Measurements from ENCODE around the gene MPPED2. TPM values are rescaled to one million over a fixed set of nuclear protein-coding genes. Genes with fewer than 3 reads are reported as not detected.
"Not testable (repeated sequence)": the region's sequence is repeated elsewhere in the genome, so short reads cannot be mapped to it uniquely, and the experiment has no call there.

Gene MPPED2
- total RNA-seq, 1 donor from 2014 or later: 15.7 TPM

DNA sequence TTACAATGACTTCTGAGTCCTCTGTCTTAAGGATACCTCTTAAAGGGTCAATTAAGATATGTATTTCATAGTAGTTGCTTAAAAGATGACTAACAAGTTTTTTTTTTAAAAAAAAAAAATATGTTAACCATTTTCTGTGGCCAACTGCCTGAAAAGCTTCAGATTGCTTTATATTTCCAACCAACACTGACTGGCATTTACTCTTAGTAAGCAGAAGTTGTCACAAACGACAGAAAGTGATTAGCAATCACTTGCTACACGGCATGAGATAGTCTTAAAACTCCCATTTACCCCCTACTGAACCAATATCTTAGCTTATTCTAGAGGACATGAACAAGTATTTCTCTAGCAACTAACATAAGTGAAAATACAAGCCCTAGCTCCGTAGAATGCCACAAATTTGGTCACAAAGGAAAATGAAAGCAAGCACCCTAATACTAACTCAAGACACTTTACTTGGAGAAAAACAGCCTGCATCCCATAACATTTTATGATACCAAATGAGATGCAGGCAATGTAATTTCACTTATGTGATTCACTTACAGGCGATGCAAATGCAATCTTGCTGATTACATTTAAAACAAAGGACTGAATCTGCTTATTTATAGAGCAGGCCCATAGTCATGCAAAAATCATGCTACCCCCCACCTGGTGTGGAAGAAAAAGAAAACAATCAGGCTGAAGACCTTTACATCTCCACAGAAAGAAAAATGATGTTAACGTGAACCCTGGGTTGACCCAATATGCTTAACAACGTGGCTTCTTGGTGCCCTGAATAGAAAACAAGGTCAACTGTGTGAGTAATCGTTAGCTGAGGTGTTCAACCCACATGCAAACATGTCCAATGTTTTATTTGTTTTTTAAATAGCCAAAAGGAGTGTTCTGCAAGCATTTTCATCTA, 25.7 kb downstream of the MPPED2 start:
- peak overlapping the region in 2 of 3 donors; percentile 8 to 36 for H3K4me3 ChIP-seq (ENCODE audit: low read length in 3 of 3)
- H3K27ac ChIP-seq (ENCODE audit: low read depth, low read length): no peak overlapping the region

DNA sequence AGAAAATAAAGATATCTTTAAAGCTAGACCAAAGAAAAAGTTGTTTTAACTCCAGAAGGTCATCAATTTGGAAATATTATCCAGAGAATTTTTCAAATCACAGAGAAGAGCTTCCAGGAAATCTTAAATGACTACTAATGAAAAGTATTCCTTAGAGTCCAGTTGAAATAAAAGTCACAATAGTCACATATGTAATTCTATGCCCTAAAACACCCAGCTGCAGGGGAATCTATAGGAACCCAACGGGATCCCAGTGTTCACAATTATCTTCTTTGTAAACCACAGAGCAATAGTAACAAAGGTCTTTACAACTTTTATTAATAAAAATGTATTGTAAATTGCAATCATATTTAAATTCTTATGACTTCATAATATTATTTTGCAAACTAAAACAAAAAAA, 27.1 kb downstream of the MPPED2 start:
- H3K9me3 ChIP-seq (ENCODE audit: control insufficient read depth in 3 of 3, low read length in 3 of 3): no peaks in the 10 kb centered on the region
- H3K4me1 ChIP-seq (ENCODE audit: control insufficient read depth in 3 of 3, insufficient read depth in 3 of 3, low read length in 3 of 3): peaks cover 0 to 7% (median 0%) of the 10 kb centered on the region in 3 donors
- H3K27me3 ChIP-seq (ENCODE audit: control insufficient read depth in 3 of 3, insufficient read depth in 3 of 3, low read length in 3 of 3): no peaks in the 10 kb centered on the region
- H3K4me3 ChIP-seq (ENCODE audit: low read length in 3 of 3): no peak overlapping the region
- H3K36me3 ChIP-seq (ENCODE audit: control insufficient read depth in 3 of 3, insufficient read depth in 3 of 3, low read length in 3 of 3): no peaks in the 10 kb centered on the region
- no peak overlapping the region for H3K27ac ChIP-seq (ENCODE audit: low read depth, low read length)
- no peak overlapping the region for H3K9ac ChIP-seq (ENCODE audit: low read depth in 1 of 3, low read length in 3 of 3)

More for the DNA sequence above, 25.7 kb downstream of the MPPED2 start:
- Histone ChIP-seq H3K4me1 (ENCODE audit: control insufficient read depth in 3 of 3, insufficient read depth in 3 of 3, low read length in 3 of 3) (peaks cover 0 to 6% (median 0%) of the 10 kb centered on the region in 3 donors), H3K27me3 (ENCODE audit: control insufficient read depth in 3 of 3, insufficient read depth in 3 of 3, low read length in 3 of 3) (no peaks in the 10 kb centered on the region), H3K9ac (ENCODE audit: low read depth in 1 of 3, low read length in 3 of 3) (peak overlapping the region in 1 of 3 donors; percentile 52), H3K9me3 (ENCODE audit: control insufficient read depth in 3 of 3, low read length in 3 of 3) (no peaks in the 10 kb centered on the region), H3K36me3 (ENCODE audit: control insufficient read depth in 3 of 3, insufficient read depth in 3 of 3, low read length in 3 of 3) (no peaks in the 10 kb centered on the region)

DNA sequence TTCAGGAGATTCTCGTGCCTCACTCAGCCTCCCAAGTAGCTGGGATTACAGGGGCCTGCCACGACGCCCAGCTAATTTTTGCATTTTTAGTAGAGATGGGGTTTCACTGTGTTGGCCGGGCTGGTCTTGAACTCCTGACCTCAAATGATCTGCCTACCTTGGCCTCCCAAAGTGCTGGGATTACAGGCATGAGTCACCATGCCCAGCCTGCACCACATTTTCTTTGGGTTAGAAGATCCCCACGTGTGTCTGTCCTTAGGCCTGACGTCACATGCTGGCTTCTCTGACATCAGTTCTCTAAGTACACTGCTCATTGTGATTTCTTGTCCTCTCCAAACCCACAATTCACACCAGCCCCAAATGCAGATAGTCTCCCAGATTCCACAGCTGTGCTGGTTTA, 31.6 kb downstream of the MPPED2 start:
- not testable (repeated sequence) for H3K36me3 ChIP-seq (ENCODE audit: control insufficient read depth in 3 of 3, insufficient read depth in 3 of 3, low read length in 3 of 3); H3K27me3 ChIP-seq (ENCODE audit: control insufficient read depth in 3 of 3, insufficient read depth in 3 of 3, low read length in 3 of 3); H3K9me3 ChIP-seq (ENCODE audit: control insufficient read depth in 3 of 3, low read length in 3 of 3); H3K27ac ChIP-seq (ENCODE audit: low read depth, low read length); H3K9ac ChIP-seq (ENCODE audit: low read depth in 1 of 3, low read length in 3 of 3); H3K4me3 ChIP-seq (ENCODE audit: low read length in 3 of 3); H3K4me1 ChIP-seq (ENCODE audit: control insufficient read depth in 3 of 3, insufficient read depth in 3 of 3, low read length in 3 of 3)

DNA sequence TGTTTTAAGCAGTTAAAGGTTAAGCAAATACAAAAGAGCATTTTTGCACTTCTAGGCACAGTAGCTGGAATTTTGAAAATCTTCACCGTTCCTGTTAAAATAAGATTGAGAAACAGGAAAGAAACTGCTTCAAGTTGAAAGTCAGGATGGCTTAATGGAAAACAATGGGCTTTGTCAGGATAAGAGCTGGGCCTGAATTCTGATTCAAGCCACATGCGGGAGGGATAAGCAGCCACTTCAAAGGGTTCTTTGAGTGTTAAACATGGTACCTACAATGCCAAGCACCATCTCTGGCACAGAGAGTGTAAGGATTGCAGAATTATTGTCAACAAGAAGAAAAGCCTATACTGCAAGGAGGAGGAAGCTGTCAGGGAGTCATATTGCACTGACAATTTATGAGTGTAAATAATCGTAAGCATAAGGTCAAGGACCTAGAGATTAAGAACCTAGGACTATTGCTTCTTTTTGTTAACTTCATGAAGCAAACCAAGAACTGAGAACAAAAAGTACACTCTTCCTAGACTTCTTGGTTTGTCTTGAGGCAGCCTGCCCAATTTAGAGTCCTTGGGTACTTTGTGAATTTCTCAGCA, 32.5 kb downstream of the MPPED2 start:
- no peak overlapping the region for H3K9ac ChIP-seq (ENCODE audit: low read depth in 1 of 3, low read length in 3 of 3)
- H3K36me3 ChIP-seq (ENCODE audit: control insufficient read depth in 3 of 3, insufficient read depth in 3 of 3, low read length in 3 of 3): no peaks in the 10 kb centered on the region
- no peaks in the 10 kb centered on the region for H3K27me3 ChIP-seq (ENCODE audit: control insufficient read depth in 3 of 3, insufficient read depth in 3 of 3, low read length in 3 of 3)
- no peak overlapping the region for H3K27ac ChIP-seq (ENCODE audit: low read depth, low read length)
- H3K4me3 ChIP-seq (ENCODE audit: low read length in 3 of 3): no peak overlapping the region
- peaks cover 0 to 4% (median 0%) of the 10 kb centered on the region in 3 donors for H3K4me1 ChIP-seq (ENCODE audit: control insufficient read depth in 3 of 3, insufficient read depth in 3 of 3, low read length in 3 of 3)
- H3K9me3 ChIP-seq (ENCODE audit: control insufficient read depth in 3 of 3, low read length in 3 of 3): no peaks in the 10 kb centered on the region

DNA sequence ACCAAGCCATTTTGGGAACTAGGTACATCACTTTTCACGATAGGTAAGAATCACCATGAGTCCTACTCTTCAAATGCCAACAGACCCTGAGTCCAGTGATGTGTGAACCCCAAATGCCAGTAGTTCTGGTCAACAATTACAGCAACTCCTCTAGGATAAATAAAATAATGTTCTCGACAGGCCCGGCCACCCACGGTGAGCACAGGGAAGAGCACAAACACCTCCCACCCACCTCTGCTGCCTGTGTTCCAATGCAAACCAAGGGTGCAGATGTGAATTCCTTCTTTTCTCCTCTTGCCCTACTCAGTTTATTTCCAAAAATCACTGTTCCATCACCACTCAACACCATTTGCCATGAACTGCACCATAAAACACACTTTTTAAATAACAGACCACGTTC, 33.3 kb downstream of the MPPED2 start:
- Histone ChIP-seq H3K27ac (ENCODE audit: low read depth, low read length) (no peak overlapping the region), H3K4me1 (ENCODE audit: control insufficient read depth in 3 of 3, insufficient read depth in 3 of 3, low read length in 3 of 3) (peaks cover 0 to 4% (median 0%) of the 10 kb centered on the region in 3 donors), H3K9ac (ENCODE audit: low read depth in 1 of 3, low read length in 3 of 3) (no peak overlapping the region), H3K9me3 (ENCODE audit: control insufficient read depth in 3 of 3, low read length in 3 of 3) (no peaks in the 10 kb centered on the region), H3K36me3 (ENCODE audit: control insufficient read depth in 3 of 3, insufficient read depth in 3 of 3, low read length in 3 of 3) (no peaks in the 10 kb centered on the region), H3K4me3 (ENCODE audit: low read length in 3 of 3) (no peak overlapping the region), H3K27me3 (ENCODE audit: control insufficient read depth in 3 of 3, insufficient read depth in 3 of 3, low read length in 3 of 3) (no peaks in the 10 kb centered on the region)

DNA sequence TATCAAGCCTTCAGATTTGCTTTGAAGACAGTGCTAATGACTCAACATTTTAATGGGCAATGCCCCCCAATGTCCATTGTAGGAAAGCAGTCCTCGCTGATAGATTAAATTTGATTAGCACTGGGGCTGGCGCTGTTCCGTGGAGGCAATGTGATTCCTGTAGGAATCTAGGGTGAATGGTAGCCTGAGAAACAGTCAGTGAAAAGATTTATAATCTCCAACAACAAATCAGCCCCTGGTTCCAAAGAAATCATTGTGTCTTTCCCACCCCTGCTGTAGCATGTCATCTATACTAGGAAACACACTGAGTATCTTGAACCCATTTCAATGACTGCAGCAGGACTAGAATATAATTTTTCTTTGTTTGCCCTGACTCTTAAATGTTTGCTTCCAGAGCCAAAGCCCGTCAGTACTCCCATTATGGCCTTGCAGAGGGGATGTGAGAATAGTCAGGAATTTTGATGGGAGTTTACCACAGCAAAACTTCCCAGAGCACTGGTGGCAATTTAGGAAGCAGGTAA, 36.1 kb downstream of the MPPED2 start:
- no peak overlapping the region for H3K27ac ChIP-seq (ENCODE audit: low read depth, low read length)
- H3K9me3 ChIP-seq (ENCODE audit: control insufficient read depth in 3 of 3, low read length in 3 of 3): no peaks in the 10 kb centered on the region
- H3K4me1 ChIP-seq (ENCODE audit: control insufficient read depth in 3 of 3, insufficient read depth in 3 of 3, low read length in 3 of 3): peaks cover 0 to 4% (median 0%) of the 10 kb centered on the region in 3 donors
- no peaks in the 10 kb centered on the region for H3K36me3 ChIP-seq (ENCODE audit: control insufficient read depth in 3 of 3, insufficient read depth in 3 of 3, low read length in 3 of 3)
- no peak overlapping the region for H3K4me3 ChIP-seq (ENCODE audit: low read length in 3 of 3)
- H3K9ac ChIP-seq (ENCODE audit: low read depth in 1 of 3, low read length in 3 of 3): no peak overlapping the region
- no peaks in the 10 kb centered on the region for H3K27me3 ChIP-seq (ENCODE audit: control insufficient read depth in 3 of 3, insufficient read depth in 3 of 3, low read length in 3 of 3)

DNA sequence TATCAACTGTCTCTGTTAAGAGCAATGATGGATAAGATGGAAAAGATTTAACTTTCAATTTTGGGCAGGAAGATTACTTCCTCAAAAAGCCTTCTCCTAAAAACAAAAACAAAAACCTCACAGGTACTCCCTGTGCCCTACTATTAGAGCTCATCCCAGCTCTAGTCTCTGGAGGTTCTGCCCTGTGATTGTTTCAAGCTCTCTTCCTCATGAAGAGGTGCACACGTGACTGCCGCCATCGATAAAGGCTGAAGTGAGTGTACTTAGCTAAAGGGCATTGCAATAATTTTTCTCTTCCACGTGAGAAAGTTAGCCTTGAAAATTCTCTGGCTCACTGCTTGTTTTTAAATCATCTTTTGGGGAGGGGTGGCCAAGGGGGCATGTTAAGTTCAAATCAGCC, 36.6 kb downstream of the MPPED2 start:
- H3K36me3 ChIP-seq (ENCODE audit: control insufficient read depth in 3 of 3, insufficient read depth in 3 of 3, low read length in 3 of 3): no peaks in the 10 kb centered on the region
- H3K4me1 ChIP-seq (ENCODE audit: control insufficient read depth in 3 of 3, insufficient read depth in 3 of 3, low read length in 3 of 3): peaks cover 0 to 4% (median 0%) of the 10 kb centered on the region in 3 donors
- H3K9me3 ChIP-seq (ENCODE audit: control insufficient read depth in 3 of 3, low read length in 3 of 3): no peaks in the 10 kb centered on the region
- H3K4me3 ChIP-seq (ENCODE audit: low read length in 3 of 3): no peak overlapping the region
- H3K9ac ChIP-seq (ENCODE audit: low read depth in 1 of 3, low read length in 3 of 3): no peak overlapping the region
- no peaks in the 10 kb centered on the region for H3K27me3 ChIP-seq (ENCODE audit: control insufficient read depth in 3 of 3, insufficient read depth in 3 of 3, low read length in 3 of 3)
- H3K27ac ChIP-seq (ENCODE audit: low read depth, low read length): no peak overlapping the region

DNA sequence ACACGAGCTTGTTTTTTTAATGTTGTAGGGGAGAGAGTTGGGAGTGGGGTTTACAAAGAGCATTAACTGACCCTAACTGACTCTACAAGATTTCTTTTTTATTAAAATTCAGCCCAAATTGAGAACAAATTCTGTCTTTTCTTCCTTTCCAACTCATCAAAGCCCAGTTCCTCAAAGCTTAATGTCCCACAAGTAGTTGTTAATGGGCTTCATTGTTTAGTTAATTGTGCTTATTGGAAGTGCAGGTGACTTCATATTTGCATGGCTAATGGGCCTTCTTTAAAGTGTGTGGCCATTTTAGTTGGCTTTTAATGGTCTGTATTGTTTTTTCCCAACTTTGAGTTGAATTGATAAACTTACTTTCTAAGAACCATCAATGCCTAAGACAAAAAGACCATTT, 39.8 kb downstream of the MPPED2 start:
- no peaks in the 10 kb centered on the region for H3K4me1 ChIP-seq (ENCODE audit: control insufficient read depth in 3 of 3, insufficient read depth in 3 of 3, low read length in 3 of 3)
- H3K9ac ChIP-seq (ENCODE audit: low read depth in 1 of 3, low read length in 3 of 3): no peak overlapping the region
- H3K9me3 ChIP-seq (ENCODE audit: control insufficient read depth in 3 of 3, low read length in 3 of 3): no peaks in the 10 kb centered on the region
- H3K36me3 ChIP-seq (ENCODE audit: control insufficient read depth in 3 of 3, insufficient read depth in 3 of 3, low read length in 3 of 3): no peaks in the 10 kb centered on the region
- no peaks in the 10 kb centered on the region for H3K27me3 ChIP-seq (ENCODE audit: control insufficient read depth in 3 of 3, insufficient read depth in 3 of 3, low read length in 3 of 3)
- no peak overlapping the region for H3K4me3 ChIP-seq (ENCODE audit: low read length in 3 of 3)
- H3K27ac ChIP-seq (ENCODE audit: low read depth, low read length): no peak overlapping the region

DNA sequence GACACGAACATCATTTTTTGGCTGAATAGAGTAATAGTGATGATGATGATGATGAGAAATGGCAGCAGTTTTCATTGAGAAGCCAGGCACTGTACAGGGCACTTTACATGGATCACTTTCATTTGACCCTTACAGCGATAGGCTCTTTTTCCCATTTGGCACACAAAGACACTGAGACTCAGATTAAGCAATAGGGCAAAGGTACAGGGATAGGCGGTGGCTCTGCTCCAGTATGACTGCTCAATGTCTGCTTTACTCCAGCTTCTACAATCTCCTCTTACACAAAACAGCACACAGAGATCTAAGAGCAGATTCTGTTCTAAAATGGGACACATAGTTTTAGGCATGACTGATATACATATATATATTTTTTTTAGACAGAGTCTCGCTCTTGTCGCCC, 40.6 kb downstream of the MPPED2 start:
- no peak overlapping the region for H3K4me3 ChIP-seq (ENCODE audit: low read length in 3 of 3)
- no peak overlapping the region for H3K9ac ChIP-seq (ENCODE audit: low read depth in 1 of 3, low read length in 3 of 3)
- no peaks in the 10 kb centered on the region for H3K27me3 ChIP-seq (ENCODE audit: control insufficient read depth in 3 of 3, insufficient read depth in 3 of 3, low read length in 3 of 3)
- no peaks in the 10 kb centered on the region for H3K9me3 ChIP-seq (ENCODE audit: control insufficient read depth in 3 of 3, low read length in 3 of 3)
- no peak overlapping the region for H3K27ac ChIP-seq (ENCODE audit: low read depth, low read length)
- no peaks in the 10 kb centered on the region for H3K36me3 ChIP-seq (ENCODE audit: control insufficient read depth in 3 of 3, insufficient read depth in 3 of 3, low read length in 3 of 3)
- no peaks in the 10 kb centered on the region for H3K4me1 ChIP-seq (ENCODE audit: control insufficient read depth in 3 of 3, insufficient read depth in 3 of 3, low read length in 3 of 3)

DNA sequence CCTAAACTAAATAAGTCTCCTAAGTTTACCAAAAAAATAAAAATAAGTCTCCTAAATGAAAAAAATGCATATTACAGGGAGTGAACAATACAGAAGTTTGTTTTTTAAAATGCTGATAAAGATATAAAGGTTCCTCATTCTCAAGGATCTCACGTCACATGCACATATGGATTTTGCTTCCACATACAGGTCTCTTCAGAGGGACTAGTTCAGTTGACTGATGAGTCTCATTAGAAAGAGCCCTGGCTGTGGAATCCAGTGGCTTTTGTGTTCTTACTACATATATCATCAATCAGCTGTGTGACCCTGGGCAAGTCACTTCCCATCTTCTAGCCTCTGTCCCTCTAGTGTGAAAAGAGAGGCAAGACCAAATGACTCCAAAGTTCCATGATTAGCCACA, 43.1 kb downstream of the MPPED2 start:
- Histone ChIP-seq H3K36me3 (ENCODE audit: control insufficient read depth in 3 of 3, insufficient read depth in 3 of 3, low read length in 3 of 3) (no peaks in the 10 kb centered on the region), H3K4me1 (ENCODE audit: control insufficient read depth in 3 of 3, insufficient read depth in 3 of 3, low read length in 3 of 3) (no peaks in the 10 kb centered on the region), H3K27me3 (ENCODE audit: control insufficient read depth in 3 of 3, insufficient read depth in 3 of 3, low read length in 3 of 3) (no peaks in the 10 kb centered on the region), H3K9me3 (ENCODE audit: control insufficient read depth in 3 of 3, low read length in 3 of 3) (no peaks in the 10 kb centered on the region), H3K4me3 (ENCODE audit: low read length in 3 of 3) (no peak overlapping the region), H3K9ac (ENCODE audit: low read depth in 1 of 3, low read length in 3 of 3) (no peak overlapping the region), H3K27ac (ENCODE audit: low read depth, low read length) (no peak overlapping the region)

Data from skeletal muscle tissue (tissue), 4 donors.